Stimulated activated CD4-positive, alpha-beta T cell treated with anti-CD3 and anti-CD28 coated beads, Interleukin-1b, Interleukin-23, amount 100 ng/mL, for 48 hours (primary cell): ENCODE results near the gene GOLT1A.
"Not testable (repeated sequence)": the region's sequence is repeated elsewhere in the genome, so short reads cannot be mapped to it uniquely, and the experiment has no call there.

Experiments
- DNase-seq: peaks from one replicate; pipeline ENCODE4 v3.0.0-alpha.2; 2020

GOLT1A gene

DNA sequence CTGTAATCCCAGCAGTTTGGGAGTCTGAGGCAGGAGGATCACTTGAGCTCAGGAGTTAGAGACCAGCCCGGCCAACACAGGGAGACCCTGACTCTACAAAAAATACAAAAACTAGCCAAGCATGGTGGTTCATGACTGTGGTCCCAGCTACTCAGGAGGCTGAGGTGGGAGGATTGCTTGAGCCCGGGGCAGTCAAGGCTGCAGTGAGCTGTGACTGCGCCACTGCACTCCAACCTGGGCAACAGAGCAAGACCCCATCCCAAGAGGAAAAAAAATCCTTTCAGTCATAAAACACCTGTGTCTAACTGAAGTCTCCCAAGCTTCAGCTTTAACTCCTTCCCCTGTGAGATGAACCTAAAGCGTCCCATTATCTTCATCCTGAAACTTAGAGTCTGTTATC lies 33.1 kb upstream of the GOLT1A start:
- DNase-seq = no peak

DNA sequence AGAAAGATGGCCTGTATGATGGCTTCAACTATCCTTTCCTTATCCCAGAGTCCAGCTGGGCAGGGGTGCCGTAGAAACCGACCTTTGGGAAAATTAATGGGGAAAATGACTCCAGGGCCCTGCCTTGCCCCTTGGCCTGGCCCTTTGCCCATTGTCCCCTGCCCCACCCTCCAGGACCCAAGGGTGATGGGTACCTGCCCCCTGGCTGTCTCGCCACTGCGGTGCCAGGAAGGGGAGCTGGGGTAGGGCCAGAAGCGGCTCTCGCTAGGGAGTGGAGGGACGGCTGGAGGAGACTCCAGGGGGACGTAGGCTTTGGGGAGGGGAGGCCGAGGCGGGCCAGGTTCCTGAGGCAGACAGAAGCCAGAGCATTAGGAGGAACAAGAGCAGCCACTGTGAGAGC lies 29.1 kb upstream of the GOLT1A start:
- no peak for DNase-seq

DNA sequence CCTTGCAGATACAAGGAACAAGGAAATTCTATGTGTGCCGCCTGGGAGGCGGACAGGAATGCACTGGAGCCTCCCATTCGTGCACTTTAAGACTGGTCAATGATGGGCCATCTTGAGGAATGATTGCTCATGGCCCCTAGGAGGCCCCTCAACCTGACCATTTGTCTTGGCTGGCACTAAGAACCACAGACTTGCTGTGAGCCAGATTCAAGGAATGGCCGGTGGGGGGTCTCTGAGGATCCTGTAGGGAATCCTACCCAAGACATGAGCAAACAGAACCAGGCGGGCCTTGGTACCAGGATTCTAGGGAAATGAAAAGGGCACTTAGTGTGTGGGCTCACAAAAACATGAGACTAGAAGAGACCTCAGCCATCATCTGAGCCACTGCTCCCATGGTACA lies 28.1 kb upstream of the GOLT1A start:
- no peak for DNase-seq

DNA sequence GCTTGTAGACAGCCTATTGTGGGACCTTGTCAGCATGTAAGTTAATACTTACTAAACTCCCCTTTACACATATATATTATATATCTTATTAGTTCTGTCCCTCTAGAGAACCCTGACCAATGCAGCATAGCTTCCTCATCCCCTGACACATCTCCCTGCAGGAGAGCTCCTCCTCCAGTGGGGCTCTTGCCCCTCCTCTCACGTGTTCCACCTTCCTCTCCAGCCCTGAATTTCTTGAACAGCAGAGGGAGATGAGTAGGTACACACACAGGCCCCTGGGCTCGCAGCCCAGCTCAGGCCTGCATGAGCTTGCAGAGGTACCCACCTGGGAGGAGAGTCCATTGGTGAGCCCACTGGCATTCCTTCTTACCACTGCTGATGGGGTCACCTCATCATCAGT lies 27.3 kb upstream of the GOLT1A start:
- no peak for DNase-seq

DNA sequence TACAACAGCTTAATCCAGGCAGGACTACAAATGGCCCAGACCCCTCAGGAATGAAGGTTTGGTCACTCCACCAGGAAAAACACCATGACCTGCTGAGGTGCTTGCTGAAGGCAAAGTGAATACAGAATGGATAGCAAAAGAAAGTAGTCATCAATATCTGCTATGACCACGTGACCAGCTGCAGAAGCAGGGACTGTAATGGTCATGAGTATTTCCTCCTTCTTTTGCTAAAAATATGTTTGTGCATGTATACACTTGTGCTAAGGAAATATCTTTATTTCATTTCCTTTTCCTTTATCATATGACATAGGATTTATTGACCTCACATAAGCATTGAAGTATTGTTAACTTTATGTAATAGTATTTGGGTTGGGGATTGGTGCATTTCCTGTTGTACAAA lies 26.4 kb upstream of the GOLT1A start:
- DNase-seq = no peak

DNA sequence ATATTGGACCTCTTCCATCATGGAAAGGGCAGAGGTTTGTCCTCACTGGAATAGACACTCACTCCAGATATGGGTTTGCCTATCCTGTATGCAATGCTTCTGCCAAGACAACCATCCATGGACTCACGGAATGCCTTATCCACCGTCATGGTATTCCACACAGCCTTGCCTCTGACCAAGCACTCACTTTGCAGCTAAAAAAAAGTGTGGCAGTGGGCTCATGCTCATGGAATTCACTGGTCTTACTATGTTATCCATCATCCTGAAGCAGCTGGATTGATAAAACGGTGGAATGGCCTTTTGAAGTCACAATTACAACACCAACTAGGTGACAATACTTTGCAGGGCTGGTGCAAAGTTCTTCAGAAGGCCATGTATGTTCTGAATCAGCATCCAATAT lies 25.6 kb upstream of the GOLT1A start:
- not testable (repeated sequence) for DNase-seq

DNA sequence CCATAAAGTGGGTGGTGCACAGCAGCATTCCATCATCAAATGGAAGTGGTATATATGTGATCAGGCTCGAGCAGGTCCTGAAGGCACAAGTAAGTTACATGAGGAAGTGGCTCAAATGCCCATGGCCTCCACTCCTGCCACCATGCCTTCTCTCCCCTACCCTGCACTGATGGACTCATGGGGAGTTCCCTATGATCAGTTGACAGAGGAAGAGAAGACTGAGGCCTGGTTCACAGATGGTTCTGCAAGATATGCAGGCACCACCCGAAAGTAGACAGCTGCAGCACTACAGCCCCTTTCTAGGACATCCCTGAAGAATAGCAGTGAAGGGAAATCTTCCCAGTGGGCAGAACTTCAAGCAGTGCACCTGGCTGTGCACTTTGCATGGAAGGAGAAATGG lies 24.7 kb upstream of the GOLT1A start:
- DNase-seq = not testable (repeated sequence)

DNA sequence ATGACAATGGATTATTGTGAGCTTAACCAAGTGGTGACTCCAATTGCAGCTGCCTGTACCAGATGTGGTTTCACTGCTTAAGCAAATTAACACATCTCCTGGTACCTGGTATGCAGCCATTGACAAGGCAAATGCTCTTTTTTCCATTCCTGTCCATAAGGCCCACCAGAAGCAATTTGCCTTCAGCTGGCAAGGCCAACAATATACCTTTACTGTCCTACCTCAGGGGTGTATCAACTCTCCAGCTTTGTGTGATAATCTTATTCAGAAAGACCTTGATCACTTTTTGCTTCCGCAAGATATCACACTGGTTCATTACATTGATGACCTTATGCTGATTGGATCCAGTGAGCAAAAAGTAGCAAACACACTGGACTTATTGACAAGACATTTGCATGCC lies 23.7 kb upstream of the GOLT1A start:
- not testable (repeated sequence) for DNase-seq

DNA sequence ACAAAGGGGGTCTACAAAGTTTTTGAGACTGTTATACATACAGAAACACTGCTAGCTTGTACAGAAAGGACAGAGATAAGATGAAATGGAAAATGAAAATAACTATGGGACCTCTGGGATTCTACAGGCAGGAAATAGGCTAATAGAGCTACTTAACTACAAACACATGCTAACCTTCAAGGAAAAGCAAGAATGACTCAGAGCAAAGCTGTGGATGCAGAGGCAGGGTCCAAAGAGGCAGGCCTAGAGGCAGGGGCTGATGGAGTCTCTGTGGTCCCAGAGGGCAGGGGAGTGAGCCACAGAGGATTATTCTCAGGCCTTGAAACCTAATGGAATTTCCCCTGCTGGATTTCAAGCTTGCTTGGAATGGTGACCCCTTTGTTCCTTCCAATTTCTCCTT lies 18.7 kb upstream of the GOLT1A start:
- DNase-seq = no peak

DNA sequence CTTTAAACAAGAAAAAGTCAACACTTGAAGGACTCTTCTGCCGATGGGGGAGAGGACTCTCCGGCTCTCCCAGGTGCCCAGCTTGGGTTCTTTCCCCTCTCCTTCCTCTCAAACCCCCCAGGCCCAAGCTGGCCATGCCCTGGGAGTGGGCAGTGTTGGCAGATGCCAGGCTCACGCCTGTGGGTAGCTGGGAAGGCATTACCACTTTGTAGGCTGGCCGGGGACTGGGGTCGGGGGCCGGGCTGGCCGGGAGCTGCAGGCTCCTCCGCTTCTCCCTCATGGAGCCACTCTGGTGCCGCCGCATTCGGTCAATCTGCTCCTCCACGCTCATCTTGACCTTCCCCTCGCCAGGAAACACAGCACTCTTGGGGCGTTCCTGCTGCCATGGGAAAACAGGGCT lies 16.4 kb upstream of the GOLT1A start:
- no peak for DNase-seq

DNA sequence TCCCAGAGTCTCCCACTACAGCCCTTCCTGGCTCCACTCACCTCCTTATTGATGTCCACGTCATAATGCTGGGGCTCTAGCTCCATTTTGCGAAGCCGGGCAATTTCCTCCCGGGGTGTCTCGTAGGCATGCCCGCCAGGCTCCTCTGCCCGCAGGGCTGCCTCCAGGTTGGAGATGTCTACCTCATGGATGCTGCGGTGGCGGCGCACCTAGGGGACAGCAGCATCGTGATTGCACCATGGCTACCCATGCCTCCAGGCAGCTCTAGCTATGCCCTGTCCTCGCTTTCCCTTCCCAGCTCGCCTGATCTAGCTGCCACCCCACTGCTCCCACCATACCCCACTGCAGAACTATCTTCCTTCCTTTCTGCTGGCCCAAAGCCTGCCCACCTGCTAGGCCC lies 15.1 kb upstream of the GOLT1A start:
- DNase-seq = no peak

DNA sequence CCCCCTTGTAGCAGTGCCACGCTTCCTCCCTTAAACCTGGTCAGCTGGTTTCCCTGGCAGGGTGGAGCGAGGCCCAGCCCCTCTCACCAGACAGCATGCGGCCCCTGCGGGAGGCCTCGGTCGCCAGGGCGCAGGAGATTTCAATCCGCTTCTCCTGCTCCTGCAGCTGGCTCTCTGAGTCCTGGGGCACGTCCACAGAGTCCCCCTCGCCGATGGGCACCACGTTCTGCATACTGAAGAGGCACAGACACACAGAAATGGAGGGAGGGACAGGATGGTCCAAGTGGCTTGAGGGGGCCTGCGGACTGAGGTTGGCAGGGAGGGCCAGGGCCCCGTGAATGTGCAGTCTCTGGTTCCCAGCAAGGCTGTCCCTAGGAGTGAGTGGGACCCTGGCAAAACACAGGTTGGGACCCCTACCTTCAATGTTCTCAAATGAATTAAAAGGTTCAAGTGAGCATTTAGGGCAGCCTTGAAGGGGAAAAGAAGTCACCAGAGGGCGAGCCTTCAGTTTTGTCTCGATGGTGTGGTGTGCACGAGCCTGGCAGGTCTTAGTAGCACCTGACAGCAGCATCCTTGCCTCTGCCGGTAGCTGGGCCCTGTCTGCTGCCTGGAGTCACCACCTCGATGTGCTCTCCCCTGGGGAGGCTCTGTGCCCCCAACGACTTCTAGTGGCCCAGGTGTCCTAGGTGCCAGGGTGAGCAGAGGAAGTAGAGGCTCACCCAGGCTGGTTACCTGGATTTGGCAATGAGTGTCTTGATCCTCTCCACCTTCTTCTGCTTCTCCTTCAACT lies 14.4 kb upstream of the GOLT1A start:
- DNase-seq = no peak

DNA sequence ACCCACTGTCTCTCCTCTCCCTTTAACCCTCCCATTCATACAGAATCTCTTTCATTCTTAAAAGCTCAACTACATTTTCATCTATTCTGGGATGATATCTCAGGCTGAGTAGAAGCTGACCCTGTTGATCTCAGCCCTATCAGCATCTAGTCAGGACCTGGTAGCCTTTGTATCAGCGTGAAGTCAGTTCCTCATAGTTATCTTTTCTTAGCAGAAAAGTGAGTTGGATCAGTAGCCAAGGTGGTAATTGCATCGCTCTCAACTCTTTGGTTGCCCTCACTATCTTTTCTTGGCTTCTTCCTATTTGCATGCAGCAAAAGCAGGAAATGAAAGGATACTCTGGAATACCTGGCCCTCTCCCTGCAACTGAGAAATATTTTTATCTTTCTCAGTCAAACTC lies 13.6 kb upstream of the GOLT1A start:
- DNase-seq = no peak

DNA sequence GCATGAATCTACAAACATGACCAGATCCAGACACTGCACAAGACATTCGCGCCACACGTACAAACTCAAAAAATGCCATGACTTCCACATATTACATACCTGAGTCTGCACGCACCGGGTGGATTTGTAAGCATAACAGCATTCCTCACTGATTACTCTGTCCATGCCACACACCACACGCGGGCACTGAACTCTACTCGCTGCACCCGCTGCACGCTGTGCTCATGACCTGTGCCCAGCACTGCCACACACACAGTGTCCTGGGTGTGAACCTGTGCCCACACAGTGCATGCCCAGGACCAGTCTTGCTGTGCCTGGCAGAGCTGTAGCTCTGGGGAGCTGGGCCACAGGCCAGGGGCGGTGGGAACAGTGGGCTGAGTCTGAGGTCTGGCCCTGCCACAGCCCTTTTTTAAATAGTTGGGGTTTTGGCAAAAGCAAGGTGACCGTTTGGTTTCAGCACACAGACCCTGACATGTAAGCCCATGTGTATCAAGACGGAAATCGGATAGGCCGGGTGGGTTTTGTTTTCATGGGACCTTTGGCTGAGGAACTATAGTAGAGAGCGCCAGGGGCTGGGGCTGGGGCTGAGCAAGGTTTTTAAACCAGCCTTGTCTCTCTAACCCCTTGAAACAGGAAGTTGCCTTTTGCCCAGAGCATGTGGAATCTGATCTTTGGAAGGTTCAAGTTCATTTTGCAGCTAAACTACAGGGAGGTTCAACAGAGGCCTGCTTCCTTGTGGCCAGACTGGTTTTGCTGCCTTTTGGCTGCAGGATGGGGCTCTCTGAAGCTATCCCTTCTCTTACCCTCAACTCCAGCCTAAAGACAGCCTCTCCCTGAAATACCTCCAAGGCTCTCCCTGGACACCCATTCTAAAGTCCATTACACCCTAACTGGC lies 12.3 kb upstream of the GOLT1A start:
- DNase-seq = no peak

DNA sequence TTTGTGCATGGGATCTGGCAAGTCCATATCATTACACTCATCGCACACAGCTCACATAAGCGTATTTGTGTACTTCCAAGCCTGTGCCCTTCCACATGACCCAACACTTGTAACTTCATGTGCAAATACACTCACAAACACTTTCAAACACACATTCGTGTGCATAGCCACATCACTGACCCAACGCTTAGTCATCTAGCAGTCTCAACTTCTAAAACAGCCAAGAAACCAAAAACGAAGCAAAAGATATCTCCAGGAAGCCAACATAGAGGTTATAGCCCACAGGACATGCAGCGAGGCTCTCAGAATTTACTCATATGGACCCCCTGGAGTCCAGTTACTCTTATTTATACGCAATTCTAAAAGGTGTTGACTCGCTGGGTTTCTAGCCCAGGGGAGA lies 10.9 kb upstream of the GOLT1A start:
- no peak for DNase-seq

DNA sequence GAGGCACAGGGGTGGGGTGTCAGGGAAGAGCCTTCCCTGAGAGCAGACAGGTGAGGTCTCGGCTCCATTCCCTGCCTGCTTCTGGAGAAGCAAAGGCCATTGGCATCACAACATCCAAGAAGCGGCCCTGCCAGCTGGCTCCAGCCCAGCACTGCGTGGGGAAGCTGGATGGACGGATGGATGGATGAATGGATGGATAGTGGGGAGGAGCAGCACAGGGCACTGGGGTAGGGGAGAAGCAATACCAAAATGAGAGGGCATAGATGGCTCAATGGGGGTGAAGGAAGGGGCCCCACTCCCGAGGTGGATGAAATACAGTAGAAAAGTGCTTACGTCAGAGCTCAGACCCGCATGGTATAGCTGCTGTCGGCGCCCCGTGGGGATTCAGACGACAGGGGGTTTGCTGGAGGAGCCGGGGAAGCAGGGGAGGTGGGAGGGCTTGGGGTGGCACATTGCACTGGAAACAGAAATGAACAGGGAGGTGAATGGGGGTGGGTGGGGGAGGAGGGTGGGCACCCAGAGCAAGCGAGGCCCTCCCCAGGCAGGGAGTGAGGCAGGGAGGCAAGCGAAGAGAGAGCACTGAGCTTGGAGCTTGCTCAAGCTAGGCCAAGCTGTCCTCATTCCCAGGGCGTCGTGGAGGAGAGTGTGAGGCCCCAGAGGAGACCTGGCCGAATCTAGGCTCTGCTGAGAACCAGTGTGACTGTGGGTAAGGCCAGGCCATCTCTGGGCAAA lies 9.5 kb upstream of the GOLT1A start:
- DNase-seq = no peak

DNA sequence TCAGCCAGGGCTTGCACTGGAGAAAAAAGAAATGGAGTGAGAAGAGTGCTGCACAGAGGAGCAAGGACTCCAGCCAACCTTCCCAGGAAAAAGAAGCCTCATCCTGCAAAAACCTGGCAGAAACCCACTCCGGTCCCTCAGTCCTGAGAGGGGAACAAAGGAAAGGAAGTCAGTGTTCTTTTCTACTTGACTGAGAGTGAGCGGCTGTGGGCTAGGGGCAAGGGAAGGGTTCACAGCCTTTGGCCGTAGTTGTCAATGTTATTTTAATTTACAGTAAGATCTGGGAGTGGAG lies 8.9 kb upstream of the GOLT1A start:
- no peak for DNase-seq

DNA sequence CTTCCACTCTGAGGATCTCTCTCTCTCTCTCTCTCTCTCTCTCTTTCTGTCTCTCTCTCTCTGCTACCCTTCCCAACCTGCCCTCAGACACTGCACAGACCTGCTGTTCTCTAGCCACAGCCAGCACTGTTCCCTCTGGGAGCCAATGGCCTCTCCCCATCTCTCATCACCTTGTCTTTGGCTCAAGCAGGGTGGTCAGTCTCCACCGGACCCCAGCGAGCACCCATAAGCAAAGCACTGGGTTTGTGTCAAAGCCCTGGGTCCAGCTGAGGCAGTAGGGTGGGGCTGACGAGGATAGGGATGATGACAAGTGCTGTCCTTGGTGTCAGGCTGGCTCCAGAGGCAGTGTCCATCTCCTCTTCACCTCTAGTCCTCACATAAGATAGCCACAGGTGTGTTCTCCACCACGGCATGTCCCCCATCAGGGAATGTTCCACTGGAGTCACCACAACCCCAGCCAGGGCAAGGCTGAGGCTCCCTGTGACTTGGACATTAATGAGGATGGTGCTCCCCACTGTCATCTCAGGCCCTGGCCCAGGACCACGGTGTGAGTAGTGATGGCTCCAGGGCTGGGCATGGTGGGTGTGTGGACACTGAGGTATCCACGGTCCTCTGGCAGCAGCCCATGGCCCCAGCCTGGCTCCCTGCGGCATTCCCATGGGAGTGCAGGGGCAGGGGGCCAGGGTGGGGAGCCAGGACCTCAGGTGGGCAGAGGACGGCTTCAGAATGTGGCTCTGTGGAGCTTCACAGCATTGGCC lies 8.4 kb upstream of the GOLT1A start:
- DNase-seq = no peak

DNA sequence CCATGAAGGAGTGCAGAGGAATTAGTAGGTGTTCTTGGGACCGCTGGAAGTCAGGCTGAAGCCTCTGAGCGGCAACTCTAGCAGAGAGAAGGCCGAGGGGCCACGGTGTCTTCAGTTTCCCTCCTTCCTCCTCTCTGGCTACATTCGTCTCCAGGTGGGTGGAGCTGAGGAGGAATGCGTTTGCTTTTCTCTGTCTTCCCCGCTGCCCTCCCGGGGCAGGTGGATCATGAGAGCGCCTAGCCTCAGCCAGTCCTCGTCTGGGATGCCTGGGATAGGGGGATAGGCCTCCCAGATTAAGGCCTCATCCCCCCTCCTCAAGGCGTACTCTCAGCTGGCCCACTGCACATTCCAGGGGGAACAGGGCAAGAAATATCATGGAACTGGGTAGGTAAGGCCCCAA lies 7.5 kb upstream of the GOLT1A start:
- no peak for DNase-seq

DNA sequence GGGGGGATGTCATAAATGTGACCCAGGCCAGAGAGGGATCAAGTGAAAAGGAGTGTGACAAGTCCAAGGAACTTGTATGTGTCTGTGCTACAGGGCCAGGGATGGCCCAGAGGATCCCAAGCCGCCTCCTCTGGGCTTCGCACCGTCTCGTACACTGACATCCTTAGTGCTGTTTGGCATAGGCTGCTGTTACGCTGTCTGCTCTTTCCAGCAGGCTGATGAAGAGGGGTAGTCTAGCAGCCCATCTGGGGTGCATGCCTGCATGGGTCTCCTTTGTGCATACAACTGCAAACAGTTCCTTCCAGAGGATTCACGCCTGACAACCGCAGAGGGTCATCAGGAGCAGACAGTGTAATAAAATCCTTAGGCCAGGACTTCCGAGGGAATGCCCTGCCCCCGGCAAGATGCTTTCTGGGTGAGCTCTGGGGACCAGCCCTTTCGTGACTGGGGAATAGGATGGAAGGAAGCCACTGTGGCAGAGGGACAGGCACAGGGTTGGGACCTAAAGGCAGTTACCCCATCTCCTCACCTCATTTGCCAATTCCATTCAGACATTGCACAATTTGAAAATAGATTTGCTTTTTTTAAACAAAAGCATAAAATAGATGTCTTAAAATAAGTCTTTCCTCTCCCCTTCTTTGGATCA lies 6.3 kb upstream of the GOLT1A start:
- DNase-seq = no peak

DNA sequence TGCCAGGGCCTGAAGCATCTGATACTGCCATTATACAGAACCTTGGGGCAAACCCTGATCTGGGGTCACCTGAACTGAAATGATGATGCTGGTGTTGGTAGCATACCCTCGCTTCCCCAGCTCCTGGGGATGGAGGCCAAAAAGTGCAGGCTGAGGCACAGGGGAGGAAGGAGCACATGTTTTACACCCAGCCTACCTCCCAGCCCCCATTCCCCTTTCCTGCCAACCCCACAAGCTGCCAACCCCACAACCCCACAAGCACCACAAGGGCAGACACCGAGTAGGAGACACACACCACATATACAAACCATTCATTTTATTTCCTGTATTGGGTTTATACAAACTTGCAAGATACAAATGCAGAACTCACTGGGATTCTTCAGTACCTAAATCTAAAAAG lies 4.8 kb upstream of the GOLT1A start:
- DNase-seq = no peak

DNA sequence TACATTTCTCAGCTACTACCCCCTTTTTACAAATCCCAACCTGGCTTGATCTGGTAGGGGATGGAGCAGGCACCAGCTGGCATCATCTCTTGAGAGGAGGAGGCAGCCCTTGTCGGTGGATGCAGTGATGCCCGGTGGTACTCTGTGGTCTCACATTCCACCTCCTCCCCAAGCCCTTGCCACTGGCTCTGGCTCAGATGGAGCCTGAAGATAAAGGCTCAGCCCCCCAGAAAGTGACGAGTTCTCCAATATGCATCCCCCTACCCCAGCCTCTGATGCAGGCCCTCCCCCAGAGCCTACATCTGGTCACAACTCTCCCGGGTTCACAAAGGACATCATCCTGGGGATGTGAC lies 3.8 kb upstream of the GOLT1A start:
- no peak for DNase-seq
